ENCODE data around the gene CACNA1F.

GRCh38 chrX:49264460-49264859 is 31.3 kb upstream of the CACNA1F start, which contains the start of gene FOXP3:
- TF ChIP-seq CTCF (conservative IDR thresholded peaks at IDR 0.05; ENCODE audit: low read length) (no peak), EZH2phosphoT487 (IDR thresholded peaks at IDR 0.05; ENCODE audit: borderline replicate concordance, low read depth, low read length) (no peak)

All from OCI-LY7 (cell line).